Measurements from ENCODE around the gene ETNK1. TPM values are rescaled to one million over a fixed set of nuclear protein-coding genes. Genes with fewer than 3 reads are reported as not detected.
"Not testable (repeated sequence)": the region's sequence is repeated elsewhere in the genome, so short reads cannot be mapped to it uniquely, and the experiment has no call there.

Gene ETNK1
- total RNA-seq, 1 donor from 2014 or later, result 93.1 TPM

DNA sequence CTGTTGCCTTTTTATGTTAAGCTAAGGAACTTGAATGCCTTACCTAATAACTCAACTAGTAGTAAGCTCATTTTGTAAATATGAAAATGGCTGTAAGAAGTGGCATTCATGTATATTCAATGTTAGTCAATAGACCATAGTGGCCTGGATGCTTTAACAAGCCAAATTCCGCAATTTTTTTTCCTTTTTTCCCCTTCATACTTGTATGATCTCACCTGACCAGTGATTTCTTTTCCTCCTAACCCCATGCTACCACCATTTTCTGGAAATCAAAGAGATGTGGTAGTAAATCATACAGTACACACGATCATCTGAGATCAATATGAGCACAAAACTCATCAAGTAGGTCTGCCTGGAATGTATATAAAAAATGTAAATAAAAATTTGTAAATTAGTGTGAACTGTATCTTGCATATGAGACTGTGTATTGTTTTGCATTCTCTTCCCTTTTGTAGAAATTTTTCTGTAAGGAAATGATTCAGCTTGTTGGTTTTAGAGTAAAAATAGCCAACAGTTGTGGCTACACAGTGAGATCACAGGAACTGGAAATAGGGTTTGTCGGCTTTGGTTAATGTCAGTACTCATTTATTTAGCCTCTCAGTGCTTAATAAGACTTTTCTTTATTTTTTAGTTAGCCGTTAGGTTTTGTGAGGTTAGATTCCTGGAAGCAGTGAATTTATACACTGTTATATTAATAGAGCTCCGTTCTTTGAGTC, 62.5 kb downstream of the ETNK1 start:
- Mint-ChIP-seq H3K4me3 (no peak overlapping the region), H3K4me1 (ENCODE audit: unreplicated experiment) (no peaks in the 10 kb centered on the region), H3K27me3 (no peaks in the 10 kb centered on the region), H3K9me3 (no peaks in the 10 kb centered on the region), H3K27ac (no peak overlapping the region), H3K36me3 (peaks cover 33% of the 10 kb centered on the region)
- TF ChIP-seq, protein P1, sequence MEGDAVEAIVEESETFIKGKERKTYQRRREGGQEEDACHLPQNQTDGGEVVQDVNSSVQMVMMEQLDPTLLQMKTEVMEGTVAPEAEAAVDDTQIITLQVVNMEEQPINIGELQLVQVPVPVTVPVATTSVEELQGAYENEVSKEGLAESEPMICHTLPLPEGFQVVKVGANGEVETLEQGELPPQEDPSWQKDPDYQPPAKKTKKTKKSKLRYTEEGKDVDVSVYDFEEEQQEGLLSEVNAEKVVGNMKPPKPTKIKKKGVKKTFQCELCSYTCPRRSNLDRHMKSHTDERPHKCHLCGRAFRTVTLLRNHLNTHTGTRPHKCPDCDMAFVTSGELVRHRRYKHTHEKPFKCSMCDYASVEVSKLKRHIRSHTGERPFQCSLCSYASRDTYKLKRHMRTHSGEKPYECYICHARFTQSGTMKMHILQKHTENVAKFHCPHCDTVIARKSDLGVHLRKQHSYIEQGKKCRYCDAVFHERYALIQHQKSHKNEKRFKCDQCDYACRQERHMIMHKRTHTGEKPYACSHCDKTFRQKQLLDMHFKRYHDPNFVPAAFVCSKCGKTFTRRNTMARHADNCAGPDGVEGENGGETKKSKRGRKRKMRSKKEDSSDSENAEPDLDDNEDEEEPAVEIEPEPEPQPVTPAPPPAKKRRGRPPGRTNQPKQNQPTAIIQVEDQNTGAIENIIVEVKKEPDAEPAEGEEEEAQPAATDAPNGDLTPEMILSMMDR (conservative IDR thresholded peaks at IDR 0.05), result no peak
- DNase-seq (ENCODE audit: extremely low spot score, unreplicated experiment), result no peak

GRCh38 chr12:22689876-22690275, 64.9 kb downstream of the ETNK1 start:
- Mint-ChIP-seq H3K27me3 (no peaks in the 10 kb centered on the region), H3K27ac (no peak overlapping the region), H3K9me3 (peaks cover 5% of the 10 kb centered on the region), H3K4me1 (ENCODE audit: unreplicated experiment) (no peaks in the 10 kb centered on the region), H3K36me3 (peaks cover 28% of the 10 kb centered on the region), H3K4me3 (no peak overlapping the region)
- DNase-seq (ENCODE audit: extremely low spot score, unreplicated experiment), result no peak
- TF ChIP-seq, protein P1 (conservative IDR thresholded peaks at IDR 0.05), result no peak

GRCh38 chr12:22691319-22691718, 66.3 kb downstream of the ETNK1 start:
- H3K36me3 Mint-ChIP-seq, result peaks cover 23% of the 10 kb centered on the region
- H3K4me1 Mint-ChIP-seq (ENCODE audit: unreplicated experiment), result no peaks in the 10 kb centered on the region
- no peak for DNase-seq (ENCODE audit: extremely low spot score, unreplicated experiment)
- TF ChIP-seq, protein P1 (conservative IDR thresholded peaks at IDR 0.05), result no peak
- H3K9me3 Mint-ChIP-seq, result peaks cover 6% of the 10 kb centered on the region
- H3K27ac Mint-ChIP-seq, result no peak overlapping the region
- H3K4me3 Mint-ChIP-seq, result no peak overlapping the region
- no peaks in the 10 kb centered on the region for H3K27me3 Mint-ChIP-seq

DNA sequence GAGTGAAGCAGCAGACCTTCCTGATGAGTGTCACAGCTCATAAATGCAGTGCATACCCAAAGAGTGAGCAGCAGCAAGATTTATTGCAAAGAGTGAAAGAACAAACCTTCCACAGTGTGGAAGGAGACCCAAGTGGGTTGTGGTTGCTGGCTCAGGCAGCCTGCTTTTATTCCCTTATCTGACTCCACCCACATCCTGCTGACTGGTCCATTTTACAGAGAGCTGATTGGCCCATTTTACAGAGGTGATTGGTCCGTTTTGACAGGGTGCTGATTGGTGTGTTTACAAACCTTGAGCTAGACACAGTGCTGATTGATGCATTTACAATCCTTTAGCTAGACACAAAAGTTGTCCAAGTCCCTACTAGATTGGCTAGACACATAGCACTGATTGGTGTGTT, 67.5 kb downstream of the ETNK1 start:
- H3K4me1 Mint-ChIP-seq (ENCODE audit: unreplicated experiment); H3K4me3 Mint-ChIP-seq; H3K27me3 Mint-ChIP-seq; H3K27ac Mint-ChIP-seq; DNase-seq (ENCODE audit: extremely low spot score, unreplicated experiment); H3K9me3 Mint-ChIP-seq: not testable (repeated sequence)
- H3K36me3 Mint-ChIP-seq, result peaks cover 14% of the 10 kb centered on the region

- no peaks in the 10 kb centered on the region for H3K27me3 Mint-ChIP-seq
- H3K4me3 Mint-ChIP-seq, result no peak overlapping the region
- H3K27ac Mint-ChIP-seq, result no peak overlapping the region
- no peaks in the 10 kb centered on the region for H3K4me1 Mint-ChIP-seq (ENCODE audit: unreplicated experiment)
- peaks cover 6% of the 10 kb centered on the region for H3K9me3 Mint-ChIP-seq
- H3K36me3 Mint-ChIP-seq, result peaks cover 12% of the 10 kb centered on the region
- TF ChIP-seq, protein P1 (conservative IDR thresholded peaks at IDR 0.05), result no peak
- DNase-seq (ENCODE audit: extremely low spot score, unreplicated experiment), result no peak
Observed at GRCh38 chr12:22692964-22693555, 68.1 kb downstream of the ETNK1 start.

DNA sequence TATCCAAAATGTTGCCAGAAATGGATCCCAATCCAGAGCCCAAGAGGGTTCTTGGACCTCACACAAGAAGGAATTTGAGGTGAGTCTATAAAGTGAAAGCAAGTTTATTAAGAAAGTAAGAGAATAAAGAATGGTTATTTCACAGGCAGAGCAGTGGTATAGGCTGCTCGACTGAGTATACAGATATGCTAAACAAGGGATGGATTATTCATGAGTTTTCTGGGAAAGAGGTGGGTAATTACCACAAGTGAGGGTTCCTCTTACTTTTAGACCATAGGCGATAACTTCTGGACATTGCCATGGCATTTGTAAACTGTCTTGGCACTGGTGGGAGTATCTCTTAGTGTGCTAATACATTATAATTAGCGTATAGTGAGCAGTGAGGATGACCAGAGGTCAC, 73.6 kb downstream of the ETNK1 start:
- Mint-ChIP-seq H3K4me1 (ENCODE audit: unreplicated experiment) (no peaks in the 10 kb centered on the region), H3K27ac (no peak overlapping the region), H3K9me3 (peaks cover 6% of the 10 kb centered on the region), H3K4me3 (no peak overlapping the region), H3K36me3 (no peaks in the 10 kb centered on the region), H3K27me3 (no peaks in the 10 kb centered on the region)
- DNase-seq (ENCODE audit: extremely low spot score, unreplicated experiment), result no peak
- TF ChIP-seq, protein P1 (conservative IDR thresholded peaks at IDR 0.05), result no peak

DNA sequence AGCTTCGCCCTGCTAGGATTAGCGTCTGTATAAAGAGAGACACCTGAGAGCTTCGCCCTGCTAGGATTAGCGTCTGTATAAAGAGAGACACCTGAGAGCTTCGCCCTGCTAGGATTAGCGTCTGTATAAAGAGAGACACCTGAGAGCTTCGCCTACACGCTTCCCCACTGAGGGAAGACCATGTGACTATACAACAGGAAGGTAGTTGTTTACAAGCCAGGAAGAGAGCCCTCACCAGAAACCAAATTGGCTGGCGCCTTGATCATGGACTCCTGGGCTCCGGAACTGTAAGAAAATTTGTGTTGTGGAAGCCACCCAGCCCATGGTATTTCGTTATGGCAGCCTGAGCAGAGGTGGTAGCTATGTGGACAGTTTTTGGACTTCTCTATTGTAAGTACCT, 74.7 kb downstream of the ETNK1 start:
- H3K4me3 Mint-ChIP-seq; H3K9me3 Mint-ChIP-seq; DNase-seq (ENCODE audit: extremely low spot score, unreplicated experiment); H3K27me3 Mint-ChIP-seq; H3K4me1 Mint-ChIP-seq (ENCODE audit: unreplicated experiment); H3K36me3 Mint-ChIP-seq; H3K27ac Mint-ChIP-seq: not testable (repeated sequence)
